H1 (cell line): ENCODE data around the gene ORC5.

Experiments used
- BCL11A ChIP-seq, 2 experiments: IDR thresholded peaks; one replicate each; pipeline ENCODE4 v1.6.1; 2011; ENCODE audit warnings: low read depth in 2 of 2, low read length in 2 of 2, mild to moderate bottlenecking in 2 of 2
- EP300 ChIP-seq, 2 experiments: IDR thresholded peaks; 1 replicate in 1 of 2; 2 replicates in 1 of 2; pipeline ENCODE4 v1.6.1; 2011 to 2012; ENCODE audit warnings: low read depth in 2 of 2, low read length in 2 of 2, mild to moderate bottlenecking in 2 of 2, borderline replicate concordance in 1 of 2, inconsistent platforms in 1 of 2, moderate library complexity in 1 of 2
- EZH2 ChIP-seq: fragments of 200-600 bp; sonication (generic); IDR thresholded peaks from 2 replicates; pipeline ENCODE4 v1.7.1; 2012; ENCODE audit warnings: low read depth, mild to moderate bottlenecking, moderate library complexity, low read length, inconsistent platforms; ENCODE audit not compliant: severe bottlenecking
- GTF2F1 ChIP-seq: IDR thresholded peaks from 2 replicates; pipeline ENCODE4 v1.6.1; 2012; ENCODE audit warnings: low read depth, low read length, improper control_type of control experiment, borderline replicate concordance
- JUN ChIP-seq: IDR thresholded peaks from 2 replicates; pipeline ENCODE4 v1.6.1; 2011; ENCODE audit warnings: low read depth, mild to moderate bottlenecking, improper control_type of control experiment, low read length
- NANOG ChIP-seq: IDR thresholded peaks from 2 replicates; pipeline ENCODE4 v1.6.1; 2011; ENCODE audit warnings: low read length, low read depth, mild to moderate bottlenecking, inconsistent platforms; ENCODE audit not compliant: insufficient read depth, poor library complexity, severe bottlenecking
- POLR2A ChIP-seq, 2 experiments: IDR thresholded peaks; 1 replicate in 1 of 2; 2 replicates in 1 of 2; pipeline ENCODE4 v1.6.1; 2011; ENCODE audit warnings: low read depth in 2 of 2, low read length in 2 of 2, mild to moderate bottlenecking in 2 of 2; ENCODE audit errors: control extremely low read depth in 1 of 2
- TAF1 ChIP-seq: IDR thresholded peaks from 2 replicates; pipeline ENCODE4 v1.6.1; 2011; ENCODE audit warnings: mild to moderate bottlenecking, low read depth, low read length
- TF ChIP-seq, protein P1 (sequence below), 3 experiments: IDR thresholded peaks; 1 replicate in 2 of 3; 2 replicates in 1 of 3; pipeline versions ENCODE4 v1.5.1 to v1.6.1; 2011; ENCODE audit warnings: low read length in 3 of 3, mild to moderate bottlenecking in 3 of 3, inconsistent platforms in 2 of 3, low read depth in 1 of 3, moderate library complexity in 1 of 3; ENCODE audit not compliant: insufficient read depth in 1 of 3; ENCODE audit errors: control extremely low read depth in 1 of 3
- TF ChIP-seq, protein P2 (sequence below): IDR thresholded peaks from 2 replicates; pipeline ENCODE4 v1.6.1; 2011; ENCODE audit warnings: low read length, improper control_type of control experiment

DNA sequence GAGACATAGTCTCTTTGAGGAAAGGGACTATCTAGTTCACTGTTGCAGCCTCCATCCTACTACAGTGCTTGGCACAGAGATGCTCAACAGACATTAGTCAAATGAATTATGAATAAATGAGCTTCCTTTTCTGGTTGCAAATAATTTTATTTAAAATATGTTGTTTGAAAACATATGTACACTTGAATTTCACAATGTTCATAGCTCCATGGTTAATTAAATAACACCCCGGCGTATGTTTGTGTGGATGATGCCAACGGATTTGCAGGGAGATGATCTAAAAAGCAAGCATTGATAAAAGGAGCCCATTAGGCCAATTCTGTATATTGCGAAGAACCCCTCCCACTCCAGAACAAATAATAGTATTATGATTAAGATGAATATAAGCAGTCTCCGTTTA is 47.8 kb upstream of the ORC5 start:
- TF ChIP-seq, protein P1, sequence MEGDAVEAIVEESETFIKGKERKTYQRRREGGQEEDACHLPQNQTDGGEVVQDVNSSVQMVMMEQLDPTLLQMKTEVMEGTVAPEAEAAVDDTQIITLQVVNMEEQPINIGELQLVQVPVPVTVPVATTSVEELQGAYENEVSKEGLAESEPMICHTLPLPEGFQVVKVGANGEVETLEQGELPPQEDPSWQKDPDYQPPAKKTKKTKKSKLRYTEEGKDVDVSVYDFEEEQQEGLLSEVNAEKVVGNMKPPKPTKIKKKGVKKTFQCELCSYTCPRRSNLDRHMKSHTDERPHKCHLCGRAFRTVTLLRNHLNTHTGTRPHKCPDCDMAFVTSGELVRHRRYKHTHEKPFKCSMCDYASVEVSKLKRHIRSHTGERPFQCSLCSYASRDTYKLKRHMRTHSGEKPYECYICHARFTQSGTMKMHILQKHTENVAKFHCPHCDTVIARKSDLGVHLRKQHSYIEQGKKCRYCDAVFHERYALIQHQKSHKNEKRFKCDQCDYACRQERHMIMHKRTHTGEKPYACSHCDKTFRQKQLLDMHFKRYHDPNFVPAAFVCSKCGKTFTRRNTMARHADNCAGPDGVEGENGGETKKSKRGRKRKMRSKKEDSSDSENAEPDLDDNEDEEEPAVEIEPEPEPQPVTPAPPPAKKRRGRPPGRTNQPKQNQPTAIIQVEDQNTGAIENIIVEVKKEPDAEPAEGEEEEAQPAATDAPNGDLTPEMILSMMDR (IDR thresholded peaks at IDR 0.05; ENCODE audit: control extremely low read depth in 1 of 3, insufficient read depth in 1 of 3, low read depth in 1 of 3, low read length in 3 of 3), result no peak
- TF ChIP-seq POLR2A (IDR thresholded peaks at IDR 0.05; ENCODE audit: control extremely low read depth in 1 of 2, low read depth in 2 of 2, low read length in 2 of 2) (no peak), EZH2 (no peak), TAF1 (no peak), NANOG (no peak), JUN (no peak), EP300 (IDR thresholded peaks at IDR 0.05; ENCODE audit: borderline replicate concordance in 1 of 2, low read depth in 2 of 2, low read length in 2 of 2) (no peak), BCL11A (IDR thresholded peaks at IDR 0.05; ENCODE audit: low read depth in 2 of 2, low read length in 2 of 2) (no peak), GTF2F1 (no peak)
- TF ChIP-seq, protein P2, sequence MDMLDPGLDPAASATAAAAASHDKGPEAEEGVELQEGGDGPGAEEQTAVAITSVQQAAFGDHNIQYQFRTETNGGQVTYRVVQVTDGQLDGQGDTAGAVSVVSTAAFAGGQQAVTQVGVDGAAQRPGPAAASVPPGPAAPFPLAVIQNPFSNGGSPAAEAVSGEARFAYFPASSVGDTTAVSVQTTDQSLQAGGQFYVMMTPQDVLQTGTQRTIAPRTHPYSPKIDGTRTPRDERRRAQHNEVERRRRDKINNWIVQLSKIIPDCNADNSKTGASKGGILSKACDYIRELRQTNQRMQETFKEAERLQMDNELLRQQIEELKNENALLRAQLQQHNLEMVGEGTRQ, result no peak
